Loucy (cell line): ENCODE data around the gene ARID1B.

Source experiments
- EZH2phosphoT487 ChIP-seq: fragments of 200-600 bp; IDR thresholded peaks from 2 replicates; pipeline ENCODE4 v1.6.1; 2018; ENCODE audit warnings: antibody characterized with exemption, mild to moderate bottlenecking, moderate library complexity, borderline replicate concordance
- TF ChIP-seq, protein P1 (sequence below): fragments of 200-600 bp; sonication (generic); conservative IDR thresholded peaks from 2 replicates; pipeline ENCODE4 v1.5.1; 2014; ENCODE audit warnings: mild to moderate bottlenecking, antibody characterized with exemption, low read length

DNA sequence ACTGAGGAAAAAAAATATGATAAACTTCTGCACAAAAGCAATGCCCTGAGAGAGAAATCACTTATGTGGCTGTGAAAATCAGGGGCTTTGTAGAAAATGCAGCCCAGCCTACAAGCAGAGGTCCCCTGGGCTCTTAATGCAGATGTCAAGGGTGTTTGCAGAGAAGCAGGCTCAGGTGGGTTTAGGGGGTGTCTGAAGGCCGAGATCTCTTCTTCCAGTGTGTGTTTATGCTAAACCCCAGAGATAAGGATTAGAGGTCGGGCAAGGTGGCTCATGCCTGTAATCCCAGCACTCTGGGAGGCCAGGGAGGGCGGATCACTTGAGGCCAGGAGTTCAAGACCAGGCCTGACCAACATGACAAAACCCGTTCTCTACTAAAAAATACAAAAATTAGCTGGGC lies 467.6 kb downstream of the ARID1B start:
- TF ChIP-seq, protein P1, sequence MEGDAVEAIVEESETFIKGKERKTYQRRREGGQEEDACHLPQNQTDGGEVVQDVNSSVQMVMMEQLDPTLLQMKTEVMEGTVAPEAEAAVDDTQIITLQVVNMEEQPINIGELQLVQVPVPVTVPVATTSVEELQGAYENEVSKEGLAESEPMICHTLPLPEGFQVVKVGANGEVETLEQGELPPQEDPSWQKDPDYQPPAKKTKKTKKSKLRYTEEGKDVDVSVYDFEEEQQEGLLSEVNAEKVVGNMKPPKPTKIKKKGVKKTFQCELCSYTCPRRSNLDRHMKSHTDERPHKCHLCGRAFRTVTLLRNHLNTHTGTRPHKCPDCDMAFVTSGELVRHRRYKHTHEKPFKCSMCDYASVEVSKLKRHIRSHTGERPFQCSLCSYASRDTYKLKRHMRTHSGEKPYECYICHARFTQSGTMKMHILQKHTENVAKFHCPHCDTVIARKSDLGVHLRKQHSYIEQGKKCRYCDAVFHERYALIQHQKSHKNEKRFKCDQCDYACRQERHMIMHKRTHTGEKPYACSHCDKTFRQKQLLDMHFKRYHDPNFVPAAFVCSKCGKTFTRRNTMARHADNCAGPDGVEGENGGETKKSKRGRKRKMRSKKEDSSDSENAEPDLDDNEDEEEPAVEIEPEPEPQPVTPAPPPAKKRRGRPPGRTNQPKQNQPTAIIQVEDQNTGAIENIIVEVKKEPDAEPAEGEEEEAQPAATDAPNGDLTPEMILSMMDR = no peak
- no peak for TF ChIP-seq EZH2phosphoT487
